LNCaP clone FGC (cell line): ENCODE data around the gene RNF17.

Source experiments
- DNase-seq: peaks from one replicate; pipeline ENCODE4 v3.0.0-alpha.2; 2011; ENCODE audit warnings: low read depth
- H3K4me3 ChIP-seq: 2 replicates; pipeline ENCODE4 v1.5.1; 2011; ENCODE audit warnings: mild to moderate bottlenecking, low read depth, low read length, control low read depth
- CTCF ChIP-seq: IDR thresholded peaks from 2 replicates; pipeline ENCODE4 v1.5.1; 2012; ENCODE audit warnings: mild to moderate bottlenecking; ENCODE audit not compliant: control insufficient read depth, insufficient read depth; ENCODE audit errors: extremely low read depth

Gene RNF17

DNA sequence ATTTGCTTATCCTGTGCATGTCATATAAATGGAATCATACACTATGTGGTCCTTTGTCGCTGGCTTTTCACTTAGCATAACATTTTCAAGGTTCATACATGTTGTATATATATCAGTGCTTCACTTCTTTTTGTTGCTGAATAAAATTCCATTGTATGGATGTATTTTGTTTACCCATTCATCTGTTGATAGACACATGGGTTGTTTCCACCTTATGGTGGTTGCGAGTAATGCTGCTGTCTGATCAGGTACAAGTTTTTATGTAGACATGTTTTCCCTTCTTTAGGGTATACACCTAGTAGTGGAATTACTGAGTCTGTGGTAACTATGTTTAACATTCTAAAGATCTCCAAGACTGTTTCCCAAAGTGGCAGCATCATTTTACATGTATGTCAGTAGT, 102.5 kb downstream of the RNF17 start:
- TF ChIP-seq CTCF, result no peak
- no peak overlapping the region for H3K4me3 ChIP-seq
- DNase-seq, result no peak

- no peak overlapping the region for H3K4me3 ChIP-seq
- no peak for DNase-seq
- no peak for TF ChIP-seq CTCF
These were observed 104.9 kb downstream of the RNF17 start for GRCh38 chr13:24868874-24869273.

DNA sequence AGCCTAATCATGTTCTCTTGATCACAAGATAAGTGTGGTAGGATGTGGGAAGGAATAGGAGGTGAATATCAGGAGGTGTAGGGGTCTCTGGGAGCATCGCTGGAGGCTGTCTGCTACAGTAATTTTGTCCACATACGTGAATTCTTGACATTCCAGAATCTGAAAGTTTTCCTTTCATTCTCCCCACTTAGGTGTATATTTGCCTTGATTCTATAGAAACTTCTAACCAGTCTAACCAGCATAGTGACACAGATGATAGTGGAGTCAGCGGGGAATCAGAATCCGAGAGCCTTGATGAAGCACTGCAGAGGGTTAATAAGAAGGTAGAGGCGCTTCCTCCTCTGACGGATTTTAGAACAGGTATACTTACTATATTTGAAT, 106.4 kb downstream of the RNF17 start:
- no peak for DNase-seq
- no peak overlapping the region for H3K4me3 ChIP-seq
- no peak for TF ChIP-seq CTCF

DNA sequence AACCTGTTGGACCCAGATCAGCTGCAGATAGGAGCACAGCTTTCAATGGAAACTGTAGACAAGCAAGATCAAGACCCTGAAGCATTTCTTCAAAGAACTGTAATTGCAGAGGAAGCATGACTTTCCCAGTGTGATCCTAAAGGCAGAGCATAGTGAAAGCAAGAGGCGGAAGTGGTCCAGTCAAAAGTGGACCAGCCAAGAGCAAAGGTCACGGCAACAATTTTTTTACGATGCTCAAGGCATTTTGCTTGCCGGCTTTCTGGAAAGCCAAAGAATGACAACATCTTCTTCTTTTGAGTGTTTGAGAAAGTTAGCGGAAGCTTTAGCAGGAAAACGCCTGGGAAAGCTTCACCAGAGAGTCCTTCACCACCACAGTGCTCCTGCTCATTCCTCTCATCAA, 111.6 kb downstream of the RNF17 start:
- no peak overlapping the region for H3K4me3 ChIP-seq
- no peak for TF ChIP-seq CTCF
- DNase-seq, result no peak

DNA sequence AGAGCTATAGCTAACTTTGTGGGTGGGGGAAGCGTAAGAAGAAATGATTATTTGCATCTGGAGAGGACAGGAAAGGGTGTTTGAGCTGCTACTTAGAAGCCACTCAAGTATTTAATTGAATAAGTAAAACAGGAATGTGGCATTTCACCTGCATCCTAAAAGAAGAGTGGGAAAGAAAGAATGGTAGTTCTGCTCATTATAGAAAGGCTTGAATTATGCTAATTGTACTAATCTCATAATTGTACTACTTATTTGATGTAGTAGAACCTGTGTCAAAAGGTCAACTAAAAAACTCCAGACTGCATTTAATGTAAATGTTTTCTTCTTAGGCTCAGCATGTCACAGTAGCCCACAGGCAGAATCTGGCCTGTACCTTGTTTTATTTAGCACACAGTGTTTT, 113.6 kb downstream of the RNF17 start:
- no peak for TF ChIP-seq CTCF
- H3K4me3 ChIP-seq, result no peak overlapping the region
- DNase-seq, result no peak

GRCh38 chr13:24878340-24878739, 114.4 kb downstream of the RNF17 start:
- TF ChIP-seq CTCF, result no peak
- DNase-seq, result no peak

DNA sequence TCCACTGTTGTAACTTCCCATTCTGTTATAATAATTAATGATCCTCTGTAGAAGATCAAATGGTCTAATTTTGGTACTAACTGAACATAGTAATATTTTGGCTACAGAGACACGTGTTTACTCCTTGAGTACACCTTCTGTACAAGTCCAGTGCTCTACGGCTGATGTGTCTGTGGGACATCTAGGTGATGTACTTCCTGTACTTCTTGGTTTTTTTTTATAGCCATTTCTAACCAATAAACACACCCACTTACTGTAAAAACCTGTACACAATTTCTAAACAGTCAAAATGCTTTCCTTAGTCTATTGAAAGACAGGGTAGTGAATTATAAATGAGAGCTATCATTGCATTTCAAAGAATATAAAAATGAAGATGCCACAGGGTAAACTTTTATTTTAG, 118.7 kb downstream of the RNF17 start:
- no peak overlapping the region for H3K4me3 ChIP-seq
- no peak for TF ChIP-seq CTCF
- peak; percentile 10 for DNase-seq

More at GRCh38 chr13:24878340-24878739, 114.4 kb downstream of the RNF17 start:
- H3K4me3 ChIP-seq, result no peak overlapping the region
